ENCODE results near the gene KIAA0513. TPM values are rescaled to one million over a fixed set of nuclear protein-coding genes. Genes with fewer than 3 reads are reported as not detected.

KIAA0513 gene
- total RNA-seq, 2 experiments from 2014 or later: 9.0 to 10.9 TPM

DNA sequence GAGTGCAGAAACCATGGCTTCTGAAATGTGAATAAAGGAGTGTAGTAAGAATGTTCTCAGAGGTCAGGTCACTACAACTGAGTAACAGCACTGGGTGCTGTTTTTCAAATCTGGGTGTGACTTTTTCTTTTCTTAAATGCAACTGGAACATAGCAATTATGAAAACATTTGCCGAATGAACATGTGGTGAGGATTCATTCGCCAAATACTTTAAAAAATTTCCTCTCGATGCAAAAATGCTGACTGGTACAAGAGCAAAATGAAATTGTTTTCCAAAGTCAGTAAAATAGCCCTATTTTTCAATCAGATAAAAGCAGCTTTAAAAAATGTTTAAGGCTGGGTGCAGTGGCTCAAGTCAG, 34.9 kb upstream of the KIAA0513 start:
- Histone ChIP-seq H3K36me3 (ENCODE audit: insufficient read depth, low read length) (peaks cover 62% of the 10 kb centered on the region), H3K4me1 (ENCODE audit: insufficient read depth, low read length) (peaks cover 9% of the 10 kb centered on the region), H3K27ac (ENCODE audit: low read depth in 1 of 2, low read length in 2 of 2) (no peak overlapping the region), H3K9me3 (ENCODE audit: control insufficient read depth in 1 of 2, insufficient read depth in 1 of 2, low read length in 2 of 2) (no peaks in the 10 kb centered on the region), H3K4me3 (ENCODE audit: low read length) (no peak overlapping the region), H3K27me3 (ENCODE audit: control insufficient read depth in 1 of 2, insufficient read depth in 2 of 2, low read length in 2 of 2) (no peaks in the 10 kb centered on the region)
- H3K9me3 Mint-ChIP-seq: no peaks in the 10 kb centered on the region
- H3K4me3 Mint-ChIP-seq: no peak overlapping the region
- ChIA-PET CTCF (no interaction called here), POLR2A (no interaction called here)
- peaks cover 75% of the 10 kb centered on the region for H3K36me3 Mint-ChIP-seq (ENCODE audit: low read depth)
- TF ChIP-seq CTCF (IDR thresholded peaks at IDR 0.05): no peak
- H3K27me3 Mint-ChIP-seq: no peaks in the 10 kb centered on the region
- ATAC-seq (ENCODE audit: poor library complexity) (no peak), DNase-seq (no peak)
- intact Hi-C loops (cut with DNase I, micrococcal nuclease): no loop called here
- H3K4me1 Mint-ChIP-seq (ENCODE audit: low read depth): peaks cover 28% of the 10 kb centered on the region
- no peak overlapping the region for H3K27ac Mint-ChIP-seq

GRCh38 chr16:84993926-84994325, 33.7 kb upstream of the KIAA0513 start:
- peaks cover 54% of the 10 kb centered on the region for H3K36me3 ChIP-seq (ENCODE audit: insufficient read depth, low read length)
- Mint-ChIP-seq H3K36me3 (ENCODE audit: low read depth) (peaks cover 66% of the 10 kb centered on the region), H3K27me3 (no peaks in the 10 kb centered on the region), H3K27ac (no peak overlapping the region), H3K9me3 (no peaks in the 10 kb centered on the region), H3K4me3 (no peak overlapping the region), H3K4me1 (ENCODE audit: low read depth) (peaks cover 28% of the 10 kb centered on the region)
- ChIA-PET POLR2A (no interaction called here), CTCF (interaction anchor here (1.6 kb wide), 1 partner anchor 93 kb away, joined by 9 read pairs; no protein-coding TSS in a partner anchor)
- DNase-seq (no peak), ATAC-seq (ENCODE audit: poor library complexity) (no peak)
- intact Hi-C loops (cut with DNase I, micrococcal nuclease): no loop called here
- H3K4me1 ChIP-seq (ENCODE audit: insufficient read depth, low read length): peaks cover 9% of the 10 kb centered on the region
- H3K27ac ChIP-seq (ENCODE audit: low read depth in 1 of 2, low read length in 2 of 2): no peak overlapping the region
- H3K9me3 ChIP-seq (ENCODE audit: control insufficient read depth in 1 of 2, insufficient read depth in 1 of 2, low read length in 2 of 2): no peaks in the 10 kb centered on the region
- no peak overlapping the region for H3K4me3 ChIP-seq (ENCODE audit: low read length)
- TF ChIP-seq CTCF (IDR thresholded peaks at IDR 0.05): no peak
- no peaks in the 10 kb centered on the region for H3K27me3 ChIP-seq (ENCODE audit: control insufficient read depth in 1 of 2, insufficient read depth in 2 of 2, low read length in 2 of 2)

GRCh38 chr16:84995663-84996062, 31.9 kb upstream of the KIAA0513 start:
- Histone ChIP-seq H3K27me3 (ENCODE audit: control insufficient read depth in 1 of 2, insufficient read depth in 2 of 2, low read length in 2 of 2) (no peaks in the 10 kb centered on the region), H3K36me3 (ENCODE audit: insufficient read depth, low read length) (peaks cover 48% of the 10 kb centered on the region), H3K4me1 (ENCODE audit: insufficient read depth, low read length) (peaks cover 9% of the 10 kb centered on the region), H3K9me3 (ENCODE audit: control insufficient read depth in 1 of 2, insufficient read depth in 1 of 2, low read length in 2 of 2) (no peaks in the 10 kb centered on the region), H3K4me3 (ENCODE audit: low read length) (no peak overlapping the region), H3K27ac (ENCODE audit: low read depth in 1 of 2, low read length in 2 of 2) (no peak overlapping the region)
- H3K27me3 Mint-ChIP-seq: no peaks in the 10 kb centered on the region
- no peak for TF ChIP-seq CTCF (IDR thresholded peaks at IDR 0.05)
- H3K27ac Mint-ChIP-seq: peak overlapping the region; percentile 3
- H3K9me3 Mint-ChIP-seq: no peaks in the 10 kb centered on the region
- H3K4me1 Mint-ChIP-seq (ENCODE audit: low read depth): peaks cover 33% of the 10 kb centered on the region
- ATAC-seq (ENCODE audit: poor library complexity) (peak; percentile 71), DNase-seq (peak in 4 of 14 experiments; percentile 8 to 63 (median 56))
- peaks cover 64% of the 10 kb centered on the region for H3K36me3 Mint-ChIP-seq (ENCODE audit: low read depth)
- CTCF ChIA-PET: no interaction called here
- POLR2A ChIA-PET: no interaction called here
- no peak overlapping the region for H3K4me3 Mint-ChIP-seq
- intact Hi-C loops (cut with DNase I, micrococcal nuclease): no loop called here

All from CD4-positive, alpha-beta T cell (primary cell).